ENCODE measurements around the gene PCSK9. TPM values are rescaled to one million over a fixed set of nuclear protein-coding genes. Genes with fewer than 3 reads are reported as not detected.
A peak's percentile ranks its signal among the peaks of the same experiment; 100 is the strongest.

The PCSK9 gene
- total RNA-seq, 4 donors from 2014 or later = 3.5 to 18.4 (median 8.5) TPM

DNA sequence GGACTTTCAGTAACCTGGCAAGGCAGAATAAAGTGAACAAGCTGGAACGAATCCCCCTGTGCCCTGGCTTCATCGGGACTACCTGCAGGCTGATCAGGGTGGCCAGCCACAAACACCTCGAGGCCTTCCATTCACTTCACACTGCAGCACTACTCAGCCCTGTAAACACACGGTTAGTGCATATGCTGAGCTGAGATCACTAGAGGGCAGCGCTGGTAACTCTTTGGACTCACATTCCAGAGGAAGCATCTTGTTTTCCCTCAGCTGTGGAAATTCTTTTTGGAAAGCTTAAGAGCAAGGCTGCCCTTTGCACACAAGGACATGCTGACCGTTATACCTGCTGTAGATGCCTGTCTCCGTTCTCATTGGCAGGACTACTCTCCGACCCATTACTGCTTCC lies 32.1 kb downstream of the PCSK9 start:
- Histone ChIP-seq H3K27ac (no peak overlapping the region), H3K4me3 (no peak overlapping the region), H3K4me1 (no peaks in the 10 kb centered on the region), H3K36me3 (peaks cover 0 to 94% (median 0%) of the 10 kb centered on the region in 3 donors), H3K9me3 (no peaks in the 10 kb centered on the region), H3K27me3 (no peaks in the 10 kb centered on the region)
- no peak for TF ChIP-seq POLR2A (IDR thresholded peaks at IDR 0.05)
- TF ChIP-seq, protein P1, sequence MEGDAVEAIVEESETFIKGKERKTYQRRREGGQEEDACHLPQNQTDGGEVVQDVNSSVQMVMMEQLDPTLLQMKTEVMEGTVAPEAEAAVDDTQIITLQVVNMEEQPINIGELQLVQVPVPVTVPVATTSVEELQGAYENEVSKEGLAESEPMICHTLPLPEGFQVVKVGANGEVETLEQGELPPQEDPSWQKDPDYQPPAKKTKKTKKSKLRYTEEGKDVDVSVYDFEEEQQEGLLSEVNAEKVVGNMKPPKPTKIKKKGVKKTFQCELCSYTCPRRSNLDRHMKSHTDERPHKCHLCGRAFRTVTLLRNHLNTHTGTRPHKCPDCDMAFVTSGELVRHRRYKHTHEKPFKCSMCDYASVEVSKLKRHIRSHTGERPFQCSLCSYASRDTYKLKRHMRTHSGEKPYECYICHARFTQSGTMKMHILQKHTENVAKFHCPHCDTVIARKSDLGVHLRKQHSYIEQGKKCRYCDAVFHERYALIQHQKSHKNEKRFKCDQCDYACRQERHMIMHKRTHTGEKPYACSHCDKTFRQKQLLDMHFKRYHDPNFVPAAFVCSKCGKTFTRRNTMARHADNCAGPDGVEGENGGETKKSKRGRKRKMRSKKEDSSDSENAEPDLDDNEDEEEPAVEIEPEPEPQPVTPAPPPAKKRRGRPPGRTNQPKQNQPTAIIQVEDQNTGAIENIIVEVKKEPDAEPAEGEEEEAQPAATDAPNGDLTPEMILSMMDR (IDR thresholded peaks at IDR 0.05) = peak in 2 of 6 experiments; percentile 11 to 23
- DNase-seq = no peak

DNA sequence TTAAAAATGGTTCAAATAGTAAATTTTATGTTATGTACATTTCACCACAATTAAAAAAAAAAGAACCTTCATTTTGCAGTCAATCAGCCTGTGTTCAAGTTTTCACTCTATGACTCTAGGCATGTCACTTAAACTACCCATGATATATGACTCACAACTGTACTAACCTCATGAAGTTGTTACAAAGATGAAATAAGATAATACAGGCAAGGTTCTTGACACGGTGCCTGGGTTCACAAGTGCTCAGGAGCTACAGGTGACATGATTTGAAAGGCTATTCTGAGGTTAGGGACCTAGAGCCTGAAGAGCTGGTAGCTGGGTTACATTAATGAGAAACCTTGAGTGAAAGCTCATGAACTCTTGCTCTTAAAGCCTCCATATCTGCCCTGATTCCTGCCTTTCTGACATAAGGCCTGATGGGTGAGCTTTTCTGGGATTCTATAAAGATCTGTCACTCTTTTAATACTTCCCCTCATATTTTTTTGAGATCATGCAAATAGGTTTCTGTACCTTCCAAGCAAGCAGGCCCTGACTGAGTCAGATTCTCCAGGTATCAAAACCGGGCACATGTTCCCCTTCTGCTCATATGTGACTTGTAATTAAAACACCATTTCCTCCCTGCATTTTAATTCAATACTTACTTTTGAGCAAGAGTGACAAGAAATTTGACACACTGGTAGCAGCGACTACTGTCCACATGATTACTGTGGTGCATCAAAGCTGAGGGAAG lies 34.0 kb downstream of the PCSK9 start:
- no peaks in the 10 kb centered on the region for H3K4me1 ChIP-seq
- no peaks in the 10 kb centered on the region for H3K27me3 ChIP-seq
- no peak overlapping the region for H3K27ac ChIP-seq
- TF ChIP-seq, protein P1 (IDR thresholded peaks at IDR 0.05) = no peak
- TF ChIP-seq POLR2A (IDR thresholded peaks at IDR 0.05) = no peak
- H3K4me3 ChIP-seq = no peak overlapping the region
- no peaks in the 10 kb centered on the region for H3K9me3 ChIP-seq
- peaks cover 0 to 94% (median 0%) of the 10 kb centered on the region in 3 donors for H3K36me3 ChIP-seq
- no peak for DNase-seq

DNA sequence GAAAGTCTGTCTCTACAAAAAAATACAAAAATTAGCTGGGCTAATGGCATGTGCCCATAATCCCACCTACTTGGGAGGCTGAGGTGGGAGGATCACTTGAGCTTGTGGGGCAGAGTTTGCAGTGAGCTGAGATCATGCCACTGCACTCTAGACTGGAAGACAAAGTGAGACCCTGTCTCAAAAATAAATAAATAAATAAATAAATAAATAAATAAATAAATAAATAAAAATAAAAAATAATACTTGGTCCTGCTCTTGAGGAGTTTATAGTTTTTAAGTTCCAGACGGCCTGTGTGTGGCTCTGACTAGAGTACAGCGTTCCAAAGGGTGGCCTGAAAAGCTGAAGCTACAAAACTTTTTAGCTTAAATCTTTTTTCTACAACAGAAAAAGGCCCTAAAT lies 35.1 kb downstream of the PCSK9 start:
- TF ChIP-seq POLR2A (IDR thresholded peaks at IDR 0.05) = no peak
- TF ChIP-seq, protein P1 (IDR thresholded peaks at IDR 0.05) = no peak
- DNase-seq = no peak
- no peaks in the 10 kb centered on the region for H3K4me1 ChIP-seq
- H3K4me3 ChIP-seq = no peak overlapping the region
- H3K36me3 ChIP-seq = peaks cover 0 to 95% (median 0%) of the 10 kb centered on the region in 3 donors
- H3K27ac ChIP-seq = no peak overlapping the region
- no peaks in the 10 kb centered on the region for H3K9me3 ChIP-seq
- H3K27me3 ChIP-seq = no peaks in the 10 kb centered on the region

DNA sequence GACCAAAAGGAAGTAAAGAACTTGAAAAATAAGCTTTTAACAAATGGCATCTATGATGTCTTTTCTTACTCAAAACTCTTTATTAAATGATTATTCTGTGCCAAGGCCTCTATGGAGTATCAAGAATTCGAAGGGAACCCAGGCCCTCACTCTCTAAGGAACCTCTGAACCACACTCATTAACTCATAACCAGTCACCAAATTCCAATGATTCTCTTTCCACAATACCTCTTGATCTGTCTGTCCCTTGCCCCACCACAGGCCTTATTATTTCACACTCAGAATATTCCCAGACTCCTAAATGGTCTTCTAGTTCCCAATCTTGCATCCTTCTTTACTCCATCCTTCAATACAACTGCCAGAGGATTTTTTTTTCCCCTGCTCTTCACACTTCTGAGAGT lies 37.0 kb downstream of the PCSK9 start:
- Histone ChIP-seq H3K27ac (no peak overlapping the region), H3K9me3 (no peaks in the 10 kb centered on the region), H3K4me3 (no peak overlapping the region), H3K4me1 (no peaks in the 10 kb centered on the region), H3K27me3 (no peaks in the 10 kb centered on the region), H3K36me3 (peaks cover 0 to 98% (median 0%) of the 10 kb centered on the region in 3 donors)
- TF ChIP-seq, protein P1 (IDR thresholded peaks at IDR 0.05) = no peak
- TF ChIP-seq POLR2A (IDR thresholded peaks at IDR 0.05) = no peak
- DNase-seq = no peak

DNA sequence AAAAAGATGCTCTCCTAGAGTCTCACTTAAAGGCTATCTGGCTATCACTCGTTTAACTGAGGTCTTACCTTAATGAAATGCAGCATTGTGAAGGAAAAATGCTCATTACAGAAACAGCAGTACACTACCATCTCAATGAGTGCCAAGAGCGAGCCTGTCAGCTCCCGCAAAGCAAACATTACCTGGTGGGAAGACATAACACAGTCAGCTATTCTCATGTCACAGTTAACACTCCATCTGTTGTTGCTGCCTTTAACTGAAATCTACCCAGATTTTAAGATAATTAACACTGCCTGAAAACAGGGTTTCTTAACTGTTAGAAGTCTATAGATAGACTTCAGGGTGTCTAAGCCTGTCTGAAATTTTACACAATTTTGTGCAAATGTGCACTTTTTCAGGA lies 39.1 kb downstream of the PCSK9 start:
- Histone ChIP-seq H3K9me3 (no peaks in the 10 kb centered on the region), H3K4me1 (no peaks in the 10 kb centered on the region), H3K4me3 (no peak overlapping the region), H3K27ac (no peak overlapping the region), H3K36me3 (peaks cover 0 to 95% (median 0%) of the 10 kb centered on the region in 3 donors), H3K27me3 (no peaks in the 10 kb centered on the region)
- no peak for TF ChIP-seq POLR2A (IDR thresholded peaks at IDR 0.05)
- TF ChIP-seq, protein P1 (IDR thresholded peaks at IDR 0.05) = no peak
- DNase-seq = no peak
